H9 (cell line): ENCODE measurements around the gene FYCO1. TPM values are rescaled to one million over a fixed set of nuclear protein-coding genes. Genes with fewer than 3 reads are reported as not detected.

Experiments
- DNase-seq: peaks from one replicate; pipeline ENCODE4 v3.0.0-alpha.2; 2017
- H2AFZ ChIP-seq: one replicate; pipeline ENCODE4 v1.6.1; 2013; ENCODE audit warnings: mild to moderate bottlenecking, low read length, control low read depth, moderate library complexity
- H2AK5ac ChIP-seq: 2 replicates; pipeline ENCODE4 v1.6.1; 2013; ENCODE audit warnings: low read length, control low read depth, mixed read lengths; ENCODE audit not compliant: insufficient read length
- H2BK120ac ChIP-seq: one replicate; pipeline ENCODE4 v1.6.1; 2013; ENCODE audit warnings: low read depth, mild to moderate bottlenecking, low read length, control low read depth, inconsistent platforms; ENCODE audit not compliant: poor library complexity, severe bottlenecking
- H2BK12ac ChIP-seq: 2 replicates; pipeline ENCODE4 v1.6.1; 2013; ENCODE audit warnings: low read length, control low read depth, mixed read lengths, low read depth; ENCODE audit not compliant: insufficient read length
- H2BK15ac ChIP-seq: 2 replicates; pipeline ENCODE4 v1.6.1; 2013; ENCODE audit warnings: low read depth, low read length, control low read depth
- H2BK20ac ChIP-seq: one replicate; pipeline ENCODE4 v1.6.1; 2013; ENCODE audit warnings: low read depth, mild to moderate bottlenecking, low read length, control low read depth, inconsistent platforms; ENCODE audit not compliant: poor library complexity, severe bottlenecking
- H2BK5ac ChIP-seq: 2 replicates; pipeline ENCODE4 v1.6.1; 2013; ENCODE audit warnings: low read length, control low read depth, mixed read lengths; ENCODE audit not compliant: insufficient read length
- H3K14ac ChIP-seq: 2 replicates; pipeline ENCODE4 v1.6.1; 2013; ENCODE audit warnings: low read length, control low read depth; ENCODE audit not compliant: insufficient read depth
- H3K18ac ChIP-seq: 2 replicates; pipeline ENCODE4 v1.6.1; 2013; ENCODE audit warnings: low read depth, mild to moderate bottlenecking, mixed read lengths, low read length, control low read depth; ENCODE audit not compliant: insufficient read length
- H3K23ac ChIP-seq: 2 replicates; pipeline ENCODE4 v1.6.1; 2013; ENCODE audit warnings: low read length, control low read depth, mixed read lengths, low read depth; ENCODE audit not compliant: insufficient read length
- H3K23me2 ChIP-seq: 2 replicates; pipeline ENCODE4 v1.6.1; 2013; ENCODE audit warnings: low read depth, mild to moderate bottlenecking, mixed read lengths, low read length, control low read depth; ENCODE audit not compliant: insufficient read length, poor library complexity, severe bottlenecking
- H3K27ac ChIP-seq: 2 replicates; pipeline ENCODE4 v1.5.1; 2013; ENCODE audit warnings: low read length, control low read depth, mixed read lengths, low read depth; ENCODE audit not compliant: insufficient read length
- H3K27me3 ChIP-seq: 2 replicates; pipeline ENCODE4 v1.6.1; 2013; ENCODE audit warnings: low read length, control low read depth, inconsistent platforms; ENCODE audit not compliant: insufficient read depth
- H3K4ac ChIP-seq: 2 replicates; pipeline ENCODE4 v1.6.1; 2013; ENCODE audit warnings: low read depth, mild to moderate bottlenecking, control low read depth, inconsistent platforms, low read length, moderate library complexity
- H3K4me1 ChIP-seq: 2 replicates; pipeline ENCODE4 v1.6.1; 2013; ENCODE audit warnings: low read length, control low read depth, inconsistent platforms; ENCODE audit not compliant: insufficient read depth
- H3K4me2 ChIP-seq: 2 replicates; pipeline ENCODE4 v1.6.1; 2013; ENCODE audit warnings: low read length, control low read depth, mixed read lengths; ENCODE audit not compliant: insufficient read length, insufficient read depth
- H3K56ac ChIP-seq: 2 replicates; pipeline ENCODE4 v1.6.1; 2013; ENCODE audit warnings: low read depth, mild to moderate bottlenecking, mixed read lengths, low read length, control low read depth; ENCODE audit not compliant: insufficient read length
- H3K79me1 ChIP-seq: 2 replicates; pipeline ENCODE4 v1.6.1; 2013; ENCODE audit warnings: low read depth, mild to moderate bottlenecking, moderate library complexity, low read length, control low read depth, inconsistent platforms; ENCODE audit not compliant: insufficient read depth, poor library complexity, severe bottlenecking
- H3K79me2 ChIP-seq: 2 replicates; pipeline ENCODE4 v1.6.1; 2013; ENCODE audit warnings: low read length, control low read depth, inconsistent platforms; ENCODE audit not compliant: insufficient read depth
- H3K9ac ChIP-seq: 2 replicates; pipeline ENCODE4 v1.6.1; 2013; ENCODE audit warnings: low read length, control low read depth, mixed read lengths; ENCODE audit not compliant: insufficient read length; ENCODE audit errors: extremely low read depth
- H3K9me3 ChIP-seq: one replicate; pipeline ENCODE4 v1.6.1; 2013; ENCODE audit warnings: low read depth, low read length, inconsistent platforms; ENCODE audit not compliant: control insufficient read depth
- H3T11ph ChIP-seq: one replicate; pipeline ENCODE4 v1.6.1; 2013; ENCODE audit warnings: mild to moderate bottlenecking, low read length, control low read depth, inconsistent platforms
- H4K20me1 ChIP-seq: one replicate; pipeline ENCODE4 v1.6.1; 2013; ENCODE audit not compliant: control insufficient read depth, insufficient read length, insufficient read depth
- H4K5ac ChIP-seq: 2 replicates; pipeline ENCODE4 v1.6.1; 2013; ENCODE audit warnings: low read depth, mild to moderate bottlenecking, mixed read lengths, low read length, control low read depth; ENCODE audit not compliant: insufficient read length
- H4K8ac ChIP-seq: replicated peaks from 2 replicates; pipeline ENCODE4 v1.6.1; 2013; ENCODE audit warnings: low read length, control low read depth, mixed read lengths, low read depth; ENCODE audit not compliant: insufficient read length
- H4K91ac ChIP-seq: 2 replicates; pipeline ENCODE4 v1.6.1; 2013; ENCODE audit warnings: low read depth, mild to moderate bottlenecking, moderate library complexity, mixed read lengths, low read length, control low read depth; ENCODE audit not compliant: insufficient read length
- H3K27ac Mint-ChIP-seq, 3 experiments: 2 replicates in 2 of 3; 3 replicates in 1 of 3; pipeline ENCODE4 v1.8.0; 2020 to 2021; ENCODE audit warnings: mixed read lengths in 3 of 3, mild to moderate bottlenecking in 1 of 3, moderate library complexity in 1 of 3
- H3K27me3 Mint-ChIP-seq: 2 replicates; pipeline ENCODE4 v1.8.0; 2021; ENCODE audit warnings: low read depth, mild to moderate bottlenecking, moderate library complexity, mixed read lengths
- H3K36me3 Mint-ChIP-seq, 3 experiments: 2 replicates in 2 of 3; 3 replicates in 1 of 3; pipeline ENCODE4 v1.8.0; 2020 to 2021; ENCODE audit warnings: low read depth in 3 of 3, mixed read lengths in 3 of 3; ENCODE audit not compliant: insufficient read depth in 1 of 3
- H3K4me1 Mint-ChIP-seq, 2 experiments: 2 replicates each; pipeline ENCODE4 v1.8.0; 2020; ENCODE audit warnings: mixed read lengths in 2 of 2
- H3K4me3 Mint-ChIP-seq, 2 experiments: 2 replicates in 1 of 2; 3 replicates in 1 of 2; pipeline ENCODE4 v1.8.0; 2020 to 2021; ENCODE audit warnings: mild to moderate bottlenecking in 2 of 2, mixed read lengths in 2 of 2, moderate library complexity in 1 of 2
- H3K9me3 Mint-ChIP-seq, 2 experiments: 2 replicates in 1 of 2; 3 replicates in 1 of 2; pipeline ENCODE4 v1.8.0; 2020; ENCODE audit warnings: mild to moderate bottlenecking in 2 of 2, mixed read lengths in 2 of 2, moderate library complexity in 1 of 2
- CTCF ChIP-seq: fragments of 200-600 bp; sonication (generic); conservative IDR thresholded peaks from 3 replicates; pipeline ENCODE4 v1.8.0; 2021; ENCODE audit warnings: antibody characterized with exemption, mild to moderate bottlenecking
- WGBS: extraction: QIAGEN DNeasy Blood & Tissue Kit; methylation state at CpG from one replicate; pipeline ENCODE4 v1.1.7; 2013; ENCODE audit warnings: missing lambda C conversion rate, low lambda C conversion rate, mixed read lengths; ENCODE audit not compliant: insufficient read length; ENCODE audit errors: extremely low coverage; 5-methylcytosine and 5-hydroxymethylcytosine counted together
- total RNA-seq: library from RNA; stranded (reverse); gene quantifications from 2 replicates; pipeline ENCODE4 v1.2.1, GENCODE V29; 2021

The FYCO1 gene
- total RNA-seq, 1 experiment from 2014 or later, result 10.4 TPM

- Mint-ChIP-seq H3K9me3 (no peaks in the 10 kb centered on the region), H3K27ac (no peak overlapping the region), H3K27me3 (no peaks in the 10 kb centered on the region)
These were observed 48.7 kb downstream of the FYCO1 start for GRCh38 chr3:45946875-45947274.

More at GRCh38 chr3:45946875-45947274, 48.7 kb downstream of the FYCO1 start:
- Histone ChIP-seq H3K4me1 (no peaks in the 10 kb centered on the region), H3K79me1 (no peaks in the 10 kb centered on the region), H2BK20ac (no peak overlapping the region), H3K27me3 (no peaks in the 10 kb centered on the region), H3K9ac (no peak overlapping the region), H3T11ph (no peak overlapping the region), H2AK5ac (no peak overlapping the region), H2AFZ (no peak overlapping the region), H3K27ac (no peak overlapping the region), H4K8ac (no peak overlapping the region), H4K20me1 (no peaks in the 10 kb centered on the region), H3K4ac (no peak overlapping the region), H4K5ac (no peak overlapping the region), H3K23ac (no peak overlapping the region), H3K18ac (no peak overlapping the region), H3K23me2 (no peaks in the 10 kb centered on the region), H2BK120ac (no peak overlapping the region), H3K14ac (no peak overlapping the region), H3K56ac (no peak overlapping the region), H2BK12ac (no peak overlapping the region), H3K79me2 (no peaks in the 10 kb centered on the region), H2BK15ac (no peak overlapping the region), H3K4me2 (no peak overlapping the region), H2BK5ac (no peak overlapping the region), H4K91ac (no peak overlapping the region), H3K9me3 (no peaks in the 10 kb centered on the region)
- no peak for DNase-seq
- no CpG with 5 or more reads among the region's 3 CpGs for WGBS
- H3K36me3 Mint-ChIP-seq, result peaks cover 13 to 48% (median 41%) of the 10 kb centered on the region in 3 experiments; a peak in 6 of 7 replicates
- no peak overlapping the region for H3K4me3 Mint-ChIP-seq
- no peaks in the 10 kb centered on the region for H3K4me1 Mint-ChIP-seq
- TF ChIP-seq CTCF, result no peak
